LoVo (cell line): ENCODE data around the gene METAP2.
"Not testable (repeated sequence)": the region's sequence is repeated elsewhere in the genome, so short reads cannot be mapped to it uniquely, and the experiment has no call there.

Experiments used
- DNase-seq: peaks from one replicate; pipeline ENCODE4 v3.0.0-alpha.2; 2016; ENCODE audit warnings: low spot score

Gene METAP2

DNA sequence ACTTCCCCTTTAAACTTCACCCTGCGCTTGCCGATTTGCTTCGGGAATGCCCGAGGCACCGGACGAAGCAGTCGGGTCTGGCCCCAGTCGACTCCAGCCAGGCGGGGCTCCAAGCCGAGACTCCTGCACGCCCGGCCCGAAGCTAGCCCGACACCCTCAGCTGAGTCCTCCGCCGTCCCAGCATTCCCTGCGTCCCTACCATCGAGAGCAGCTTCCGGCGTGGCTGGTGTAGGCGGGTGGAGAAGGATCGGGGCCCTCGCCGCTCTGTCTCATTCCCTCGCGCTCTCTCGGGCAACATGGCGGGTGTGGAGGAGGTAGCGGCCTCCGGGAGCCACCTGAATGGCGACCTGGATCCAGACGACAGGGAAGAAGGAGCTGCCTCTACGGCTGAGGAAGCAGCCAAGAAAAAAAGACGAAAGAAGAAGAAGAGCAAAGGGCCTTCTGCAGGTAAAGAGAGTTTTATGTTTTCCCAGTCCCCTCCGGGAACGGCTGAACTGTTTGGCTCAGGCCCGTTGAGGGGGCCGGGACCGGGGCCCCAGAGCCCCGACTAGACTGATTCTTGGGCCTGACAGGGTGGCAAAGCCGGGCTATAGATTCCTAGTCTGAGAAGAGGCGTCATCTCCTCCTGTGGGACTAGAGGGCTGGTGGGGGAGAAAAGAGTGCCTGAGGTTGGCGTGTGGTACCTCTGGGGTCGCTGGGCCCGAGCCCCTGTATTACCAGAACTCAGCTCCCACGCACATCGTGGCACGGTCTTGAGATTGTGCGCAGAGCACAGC is at the start of gene METAP2:
Gene METAP2, plus strand, starts transcription at position 269 of the 776 bp plus-strand sequence. Its CDS starts 28 bp downstream, at position 297.
- DNase-seq = peak; percentile 99

DNA sequence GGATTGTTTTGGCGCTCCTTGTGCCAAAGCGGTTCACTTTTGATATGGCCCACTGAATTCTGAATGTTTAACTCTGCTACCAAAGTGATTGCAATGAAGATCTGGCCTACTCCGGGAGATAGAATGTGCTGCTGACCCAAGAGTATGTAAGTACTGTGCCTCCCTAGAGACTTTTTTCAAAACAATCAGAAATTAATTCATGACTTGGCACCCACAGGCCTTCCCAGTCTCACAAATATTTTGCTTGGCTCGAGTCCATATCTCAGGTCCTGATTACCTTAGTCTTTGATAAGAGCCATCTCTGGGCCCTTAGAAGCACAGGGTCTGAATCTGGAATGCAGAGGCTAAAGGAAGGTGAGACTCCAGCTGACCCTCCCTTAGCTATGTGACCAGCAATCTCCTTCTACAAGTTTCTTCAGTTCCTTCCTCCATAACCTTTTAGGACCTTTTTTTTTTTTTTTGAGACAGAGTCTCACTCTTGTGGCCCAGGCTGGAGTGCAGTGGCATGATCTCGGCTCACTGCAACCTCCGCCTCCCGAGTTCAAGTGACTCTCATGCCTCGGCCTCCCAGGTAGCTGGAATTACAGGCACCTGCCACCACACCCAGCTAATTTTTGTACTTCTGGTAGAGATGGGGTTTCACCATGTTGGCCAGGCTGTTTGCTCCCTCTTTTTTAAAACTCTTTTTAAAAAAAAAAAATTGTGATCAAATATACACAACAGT is 49.5 kb upstream of the METAP2 start:
- peak; percentile 62 for DNase-seq

DNA sequence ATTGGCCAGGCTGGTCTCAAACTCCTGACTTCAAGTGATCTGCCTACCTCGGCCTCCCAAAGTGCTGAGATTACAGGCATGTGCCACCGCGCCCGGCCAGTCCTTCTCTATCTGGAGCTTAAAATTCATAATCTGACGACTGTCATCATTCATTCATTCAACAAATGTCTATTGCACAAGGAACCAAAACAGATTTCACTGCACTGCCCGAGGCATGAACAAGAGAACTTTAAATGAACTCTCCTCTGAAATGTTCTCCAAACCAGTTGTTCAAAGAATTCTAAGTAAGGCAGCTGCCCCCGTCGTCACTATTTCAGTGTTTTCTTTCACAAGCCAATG is 44.8 kb upstream of the METAP2 start:
- DNase-seq = no peak

DNA sequence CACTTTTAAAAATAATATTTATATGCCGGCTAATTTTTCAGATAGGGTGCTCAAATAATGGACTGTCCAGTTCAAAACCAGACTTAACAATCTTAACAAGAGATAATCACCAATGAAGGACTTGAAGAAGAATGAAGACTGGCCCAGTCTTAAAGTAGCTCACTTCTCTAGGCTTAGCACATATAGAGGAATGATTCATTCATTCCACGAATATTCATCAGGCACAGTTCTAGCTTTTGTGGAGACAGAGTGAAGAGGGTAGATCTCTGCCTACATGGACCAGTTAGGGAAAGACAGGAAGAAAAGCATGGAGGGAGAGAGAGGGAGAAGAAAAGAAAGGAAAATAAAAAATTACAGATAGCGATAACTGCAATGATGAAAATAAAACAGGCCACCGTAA is 42.8 kb upstream of the METAP2 start:
- DNase-seq = no peak

DNA sequence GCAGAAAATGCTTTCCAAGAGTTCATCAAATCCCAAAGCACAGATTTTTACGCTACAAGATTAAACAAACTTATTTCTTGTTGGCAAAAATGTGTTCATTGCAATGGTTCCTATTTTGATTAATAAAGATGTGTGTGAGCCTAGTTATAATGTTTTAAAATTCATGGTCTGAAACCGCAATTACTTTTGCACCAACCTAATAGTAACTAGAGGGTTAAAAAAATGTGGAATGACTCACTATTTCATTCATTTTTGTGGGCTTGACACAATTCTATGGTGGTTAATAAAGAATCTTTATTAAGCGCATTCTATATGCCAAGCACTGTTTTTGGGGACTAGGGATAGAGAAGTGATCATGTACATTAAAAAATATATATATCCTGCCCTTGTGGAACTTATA is 38.6 kb upstream of the METAP2 start:
- DNase-seq = no peak

DNA sequence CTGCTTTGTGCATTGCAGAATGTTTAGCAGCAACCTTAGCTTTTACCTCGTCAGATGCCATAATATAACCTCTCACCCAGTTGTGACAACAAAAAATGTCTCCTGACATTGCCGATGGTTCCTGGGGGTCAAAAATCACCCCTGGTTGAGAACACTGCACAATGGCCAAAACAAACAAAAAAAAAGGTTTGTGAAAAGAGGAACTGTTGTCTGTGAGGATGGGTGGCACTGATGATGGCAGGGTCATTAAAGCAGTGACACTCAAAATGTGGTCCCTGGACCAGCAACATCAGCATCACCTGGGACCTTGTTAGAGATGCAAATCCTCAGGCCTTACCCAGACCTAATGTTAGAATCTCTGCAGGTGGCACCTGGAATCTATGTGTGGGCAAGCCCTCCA is 36.4 kb upstream of the METAP2 start:
- no peak for DNase-seq

DNA sequence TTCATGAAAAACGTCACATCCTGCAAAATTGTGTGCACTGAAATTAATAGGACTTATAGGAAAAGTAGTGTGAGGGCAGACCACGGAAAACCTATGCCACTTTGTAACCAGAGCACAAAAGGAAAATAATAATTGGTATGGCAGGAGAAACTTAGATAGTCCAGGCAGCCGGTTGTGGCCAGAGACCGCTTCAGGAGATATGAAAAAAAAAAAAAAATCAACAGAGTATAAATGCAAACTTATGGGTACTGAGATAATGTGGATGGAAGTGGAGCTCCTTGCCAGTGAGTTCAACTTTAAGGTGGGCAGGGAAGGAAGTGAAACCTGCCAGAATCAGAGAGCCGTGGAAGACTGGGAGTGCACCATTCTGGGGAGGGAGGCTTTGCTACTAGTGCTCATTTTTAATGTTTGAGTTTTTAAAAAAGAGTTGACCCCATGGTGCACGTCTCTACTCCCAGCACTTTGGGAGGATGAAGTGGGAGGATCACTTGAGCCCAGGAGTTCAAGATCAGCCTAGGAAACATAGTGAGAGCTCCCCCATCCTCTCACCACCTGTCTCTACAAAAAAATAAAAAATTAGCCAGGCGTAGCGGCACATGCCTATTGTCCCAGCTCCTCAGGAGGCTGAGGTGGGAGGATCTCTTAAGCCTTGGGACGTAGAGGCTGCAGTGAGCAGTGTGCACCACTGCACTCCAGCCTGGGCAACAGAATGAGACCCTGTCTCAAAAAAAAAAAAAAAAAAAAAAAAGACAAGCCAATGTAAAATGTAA is 34.3 kb upstream of the METAP2 start:
- DNase-seq = no peak

DNA sequence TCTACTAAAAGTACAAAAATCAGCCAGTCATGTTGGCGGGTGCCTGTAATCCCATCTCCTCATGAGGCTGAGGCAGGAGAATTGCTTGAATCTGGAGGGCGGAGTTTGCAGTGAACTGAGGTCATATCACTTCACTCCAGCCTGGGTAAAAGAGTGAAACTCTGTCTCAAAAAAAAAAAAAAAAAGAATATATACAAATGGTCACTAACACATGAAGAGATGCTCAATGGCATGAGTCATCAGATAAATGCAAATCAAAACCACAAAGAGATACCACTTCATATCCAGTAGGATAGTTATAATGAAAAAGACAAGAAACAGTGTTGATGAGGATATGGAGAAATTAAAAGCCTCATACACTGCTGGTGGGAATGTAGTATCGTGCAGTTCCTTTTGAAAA is 33.6 kb upstream of the METAP2 start:
- no peak for DNase-seq

DNA sequence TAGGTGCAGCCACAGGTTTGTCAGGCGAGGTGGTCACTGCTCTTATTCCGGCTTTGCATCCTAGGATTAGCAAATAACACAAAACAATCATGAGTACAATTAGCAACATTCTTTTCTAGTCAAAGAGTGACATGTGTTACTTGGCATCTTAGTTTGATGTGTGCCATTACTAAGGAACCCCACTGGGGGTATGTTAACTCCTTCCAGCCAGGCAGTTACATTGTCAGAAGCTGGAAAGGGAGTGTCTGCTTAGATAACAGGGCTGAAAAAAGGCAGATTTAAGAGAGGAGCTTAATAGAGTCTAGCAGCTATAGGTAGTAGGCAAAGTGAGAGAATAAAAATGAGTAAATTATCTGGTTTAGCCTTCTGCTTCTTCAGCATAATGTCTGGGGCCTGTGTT is 30.5 kb upstream of the METAP2 start:
- DNase-seq = no peak

DNA sequence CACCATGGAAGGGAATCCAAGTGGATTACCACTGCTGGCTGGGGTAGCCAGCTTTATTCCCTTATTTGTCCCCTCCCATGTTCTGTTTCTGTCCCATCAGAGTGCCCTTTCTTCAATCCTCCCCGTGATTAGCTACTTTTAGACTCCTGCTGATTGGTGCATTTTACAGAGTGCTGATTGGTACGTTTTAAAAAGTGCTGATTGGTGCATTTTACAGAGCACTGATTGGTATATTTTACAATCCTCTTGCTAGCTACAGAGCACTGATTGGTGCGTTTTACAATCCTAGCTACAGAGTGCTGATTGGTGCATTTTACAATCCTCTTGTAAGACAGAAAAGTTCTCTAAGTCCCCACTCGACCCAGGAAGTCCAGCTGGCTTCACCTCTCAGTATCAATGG is 28.9 kb upstream of the METAP2 start:
- not testable (repeated sequence) for DNase-seq

DNA sequence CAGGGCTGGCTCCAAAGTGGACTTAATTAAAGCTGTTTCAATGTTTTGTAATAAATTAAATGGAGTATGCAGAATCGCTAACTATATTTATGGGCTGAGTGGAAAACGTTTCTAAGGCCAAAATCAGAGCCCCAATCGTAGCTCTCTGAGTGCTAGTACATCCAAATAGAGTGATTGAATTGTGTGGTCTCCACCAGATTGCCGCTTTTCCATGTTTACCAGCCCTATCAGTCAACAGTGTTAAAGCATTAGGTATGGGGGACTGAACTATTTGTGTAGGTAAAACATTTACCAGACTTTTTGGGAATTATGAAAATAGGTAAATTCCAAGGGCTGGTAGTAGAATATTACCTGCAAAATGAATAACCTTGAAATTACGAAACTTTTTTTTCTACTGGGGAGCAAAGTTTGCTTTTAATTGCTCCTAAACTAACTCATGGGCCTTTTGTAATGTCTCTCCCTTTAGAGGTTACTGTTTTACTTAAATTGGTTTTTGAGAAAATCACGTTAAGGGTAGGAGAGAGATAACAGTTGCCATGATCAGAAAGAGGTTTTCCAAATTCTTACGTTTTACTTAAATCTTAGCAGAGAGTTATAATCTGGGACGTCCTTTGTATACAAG is 28.0 kb upstream of the METAP2 start:
- DNase-seq = no peak

DNA sequence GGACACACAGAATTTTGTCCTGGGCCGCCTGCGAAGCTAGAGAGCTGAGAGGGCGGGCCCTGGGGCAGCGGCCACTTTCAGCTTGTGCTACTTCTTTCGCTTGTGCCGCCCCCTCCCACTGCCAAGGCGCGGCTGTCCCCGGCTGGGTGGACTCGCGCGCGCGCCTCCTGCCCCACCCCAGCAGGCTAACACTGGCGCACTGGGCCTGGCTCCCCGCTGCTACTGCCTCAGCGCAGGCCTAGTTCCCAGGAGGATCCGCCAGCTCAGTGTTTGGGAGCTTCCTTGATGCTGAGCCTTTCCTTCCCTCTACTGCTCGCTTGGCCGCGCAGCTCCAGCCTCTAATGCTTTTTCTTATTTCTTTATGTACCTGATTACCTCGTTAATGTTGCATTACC is 27.4 kb upstream of the METAP2 start:
- DNase-seq = no peak

DNA sequence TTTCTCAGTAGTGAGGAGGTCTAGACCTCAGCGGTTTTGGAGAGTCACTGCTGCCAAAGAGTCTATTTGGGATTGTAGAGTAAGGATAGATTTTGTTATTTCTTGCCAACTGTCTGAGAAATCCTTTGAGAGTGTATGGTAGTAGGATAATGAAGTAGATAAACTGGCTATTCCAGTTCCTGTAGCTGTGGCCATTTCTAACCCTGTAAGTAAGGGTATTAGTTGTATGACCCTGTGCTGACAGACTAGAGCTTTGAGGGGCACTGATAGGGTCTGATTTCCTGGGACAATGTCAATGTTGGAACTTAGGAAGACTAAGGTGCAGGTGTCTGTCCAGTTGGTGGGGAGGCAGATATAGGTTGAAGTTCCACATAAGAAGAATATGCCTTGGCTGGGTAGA is 24.3 kb upstream of the METAP2 start:
- DNase-seq = not testable (repeated sequence)

DNA sequence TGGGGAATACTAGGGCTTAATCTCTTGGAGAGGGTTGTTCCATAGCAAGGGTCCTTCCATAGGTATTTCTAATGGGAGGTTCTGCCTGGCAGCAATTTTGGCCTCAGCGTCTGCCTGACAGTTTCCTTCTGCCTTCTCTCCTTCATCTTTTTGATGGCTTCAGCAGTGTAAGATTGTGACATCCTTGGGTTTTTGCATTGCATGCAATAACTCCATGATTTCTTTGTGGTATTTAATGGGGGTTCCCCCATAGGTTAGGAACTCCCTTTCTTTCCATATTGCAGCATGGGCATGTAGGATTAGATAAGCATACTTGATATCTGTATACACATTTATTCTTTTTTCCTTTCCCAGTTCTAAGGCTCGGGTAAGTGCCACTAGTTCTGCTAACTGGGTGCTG is 21.5 kb upstream of the METAP2 start:
- DNase-seq = not testable (repeated sequence)

DNA sequence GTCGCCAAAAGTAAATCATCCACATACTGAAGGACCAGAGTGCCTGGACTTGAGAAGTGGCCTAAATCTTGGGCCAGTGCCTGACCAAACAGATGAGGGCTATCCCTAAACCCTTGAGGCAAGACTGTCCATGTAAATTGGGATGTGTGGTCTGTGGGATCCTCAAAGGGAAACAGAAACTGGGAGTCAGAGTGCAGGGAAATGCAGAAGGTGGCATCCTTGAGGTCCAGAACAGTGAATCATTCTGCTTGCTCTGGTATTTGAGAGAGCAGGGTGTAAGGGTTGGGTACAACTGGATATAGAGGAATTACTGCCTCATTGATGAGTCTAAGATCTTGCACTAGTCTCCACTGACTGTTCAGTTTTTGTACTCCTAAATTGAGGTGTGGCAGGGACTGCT is 20.1 kb upstream of the METAP2 start:
- not testable (repeated sequence) for DNase-seq

DNA sequence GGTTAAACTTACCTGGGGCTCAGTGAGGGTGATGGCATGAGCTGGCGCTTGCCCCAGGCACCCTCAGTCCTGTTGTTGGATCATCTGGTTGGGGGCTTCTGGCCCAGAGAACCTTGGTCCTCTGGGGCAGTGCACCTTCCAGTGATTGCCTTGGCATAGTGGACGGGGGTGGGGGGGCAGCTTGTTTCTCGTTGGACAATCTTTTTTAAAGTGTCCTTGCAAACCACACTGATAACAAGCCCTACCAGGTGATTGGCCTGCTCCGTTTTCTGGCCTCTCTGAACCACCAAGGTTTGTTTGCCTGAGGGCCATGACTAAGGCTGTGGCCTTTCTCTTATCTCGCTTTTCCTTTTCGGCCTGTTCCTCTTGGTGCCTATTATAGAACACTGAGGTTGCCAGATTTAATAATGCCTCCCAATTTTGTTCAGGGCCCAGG is 19.2 kb upstream of the METAP2 start:
- not testable (repeated sequence) for DNase-seq

DNA sequence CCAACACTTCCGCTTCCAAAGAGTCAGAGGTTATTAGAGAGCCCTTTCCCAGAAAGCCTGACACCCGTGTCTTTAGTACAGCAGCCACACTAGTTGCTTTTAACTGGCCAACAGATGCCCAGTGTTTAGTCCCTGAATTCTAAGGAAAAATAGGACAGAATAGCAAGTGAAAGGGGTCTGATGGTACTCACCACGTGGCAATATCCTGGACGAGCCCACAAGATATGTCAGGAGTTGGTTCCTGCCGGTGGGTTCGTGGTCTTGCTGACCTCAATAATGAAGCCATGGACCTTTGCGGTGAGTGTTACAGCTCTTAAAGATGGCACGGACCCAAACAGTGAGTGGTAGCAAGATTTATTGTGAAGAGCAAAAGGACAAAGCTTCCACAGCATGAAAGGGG is 16.3 kb upstream of the METAP2 start:
- not testable (repeated sequence) for DNase-seq

DNA sequence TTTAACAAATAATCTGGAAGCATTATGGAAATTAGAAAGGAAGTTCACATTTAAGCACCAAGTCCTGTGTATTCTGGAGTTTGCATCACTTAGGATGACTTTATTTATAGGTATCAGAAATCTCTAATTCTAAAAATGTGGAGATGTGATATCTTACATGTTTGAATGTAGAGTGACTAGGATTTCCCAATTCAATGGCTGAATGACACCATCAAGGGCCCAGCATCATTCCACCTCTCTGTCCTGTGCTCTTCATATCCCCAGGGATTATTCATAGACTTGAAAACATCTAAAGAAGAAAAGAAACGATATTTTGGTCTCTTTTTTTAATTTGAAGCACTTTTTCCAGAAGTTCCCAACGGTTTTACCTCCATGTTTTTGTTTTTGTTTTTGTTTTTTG is 15.2 kb upstream of the METAP2 start:
- no peak for DNase-seq

DNA sequence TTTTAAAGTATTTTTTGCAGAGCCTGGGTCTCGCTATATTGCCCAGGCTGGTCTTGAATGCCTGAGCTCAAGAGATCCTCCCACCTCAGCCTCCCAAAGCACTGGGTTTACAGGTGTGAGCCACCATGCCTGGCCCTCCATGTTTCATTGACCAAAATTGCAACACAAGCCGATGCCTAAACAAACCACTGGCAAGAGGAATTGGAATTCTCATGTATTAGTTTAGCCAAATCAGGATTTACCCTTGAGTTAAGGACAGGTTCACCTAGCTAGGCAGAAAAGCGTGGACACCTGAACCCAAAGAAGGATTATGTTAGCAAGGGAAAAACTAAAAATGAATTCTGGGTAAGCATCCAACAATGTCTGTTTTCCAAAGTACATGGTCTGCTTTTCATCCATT is 14.6 kb upstream of the METAP2 start:
- no peak for DNase-seq

DNA sequence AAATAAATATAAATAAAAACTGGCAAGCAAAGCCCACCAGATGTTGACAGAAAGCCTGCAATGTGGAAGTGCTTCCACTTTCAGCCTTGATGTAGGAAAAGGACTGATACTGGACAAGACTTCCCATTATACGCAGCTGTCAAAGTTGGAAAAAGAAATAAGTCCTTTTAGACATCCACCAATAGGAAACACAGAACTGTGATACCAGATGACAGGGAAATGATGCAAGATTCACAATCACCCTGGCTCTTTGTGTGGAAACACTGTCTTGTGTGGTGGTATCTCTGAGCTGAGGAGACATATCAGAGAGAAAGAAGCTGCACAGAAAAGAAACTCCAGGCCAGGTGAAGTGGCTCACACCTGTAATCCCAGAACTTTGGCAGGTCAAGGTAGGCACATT is 13.8 kb upstream of the METAP2 start:
- DNase-seq = no peak

DNA sequence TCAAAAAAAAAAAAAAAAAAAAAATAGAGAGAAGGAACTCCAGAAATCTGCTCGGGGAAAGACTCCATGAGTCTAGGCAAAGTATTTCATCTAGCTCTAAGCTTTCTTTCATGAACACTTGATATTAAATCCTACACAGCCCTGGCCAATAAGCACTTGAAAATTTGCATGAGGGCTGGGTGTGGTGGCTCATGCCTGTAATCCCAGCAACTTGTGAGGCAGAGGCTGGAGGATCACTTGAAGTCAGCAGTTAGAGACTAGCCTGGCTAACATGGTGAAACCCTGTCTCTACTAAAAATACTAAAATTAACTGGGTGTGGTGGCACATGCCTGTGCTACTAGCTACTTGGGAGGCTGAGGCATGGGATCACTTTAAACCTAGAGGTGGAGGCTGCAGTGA is 13.1 kb upstream of the METAP2 start:
- DNase-seq = no peak

DNA sequence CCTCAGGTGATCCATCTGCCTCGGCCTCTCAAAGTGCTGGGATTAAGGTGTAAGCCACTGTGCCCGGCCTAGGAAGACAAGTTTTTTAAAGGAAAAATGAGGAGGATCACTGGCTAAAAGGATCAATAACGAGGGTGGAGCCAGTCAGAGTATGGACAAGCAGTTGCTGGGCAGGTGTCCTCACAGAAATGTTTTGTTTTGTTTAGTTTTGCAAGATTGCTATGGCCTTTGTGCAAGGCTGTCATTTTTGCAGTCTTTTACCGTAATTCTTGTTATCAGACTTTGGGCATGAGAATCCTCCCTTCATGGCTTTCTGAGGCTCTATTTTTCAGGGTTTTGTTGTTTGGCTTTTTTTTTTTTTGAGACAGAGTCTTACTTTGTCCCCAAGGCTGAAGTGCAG is 11.9 kb upstream of the METAP2 start:
- DNase-seq = no peak

DNA sequence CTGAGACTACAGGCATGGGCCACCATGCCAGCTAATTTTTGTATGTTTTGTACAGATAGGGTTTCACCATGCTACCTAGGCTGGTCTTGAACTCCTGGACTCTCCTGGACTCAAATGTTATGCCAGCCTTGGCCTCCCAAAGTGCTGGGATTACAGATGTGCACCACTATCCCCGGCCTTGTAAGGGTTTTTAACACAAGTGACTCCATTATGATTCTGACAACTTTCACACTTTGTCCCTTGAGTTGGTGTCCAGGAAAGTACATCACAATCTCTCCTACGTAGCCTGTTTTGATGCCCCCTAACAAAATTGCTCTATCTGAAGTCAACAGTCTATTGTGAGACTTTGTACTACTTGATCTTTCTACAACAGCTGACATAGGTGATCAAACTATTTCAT is 11.4 kb upstream of the METAP2 start:
- DNase-seq = no peak
